Small intestine (tissue), 7 donors: ENCODE measurements around the gene LRRC14B. TPM values are rescaled to one million over a fixed set of nuclear protein-coding genes. Genes with fewer than 3 reads are reported as not detected.
"Not testable (repeated sequence)": the region's sequence is repeated elsewhere in the genome, so short reads cannot be mapped to it uniquely, and the experiment has no call there.

Source experiments
- DNase-seq, 2 donors: peaks; one replicate each; pipeline versions ENCODE4 v3.0.0 to v3.0.0-alpha.2; 2013
- FAIRE-seq: peaks from 2 replicates; lab custom pipeline; 2012; peaks lifted over from hg19 to GRCh38; lab: Jason Lieb, UNC
- H3K27ac ChIP-seq, 3 donors: one replicate each; pipeline ENCODE4 v1.5.1; 2013; ENCODE audit warnings: low read length in 2 of 3, mild to moderate bottlenecking in 2 of 3, control low read depth in 1 of 3, inconsistent platforms in 1 of 3, low read depth in 1 of 3, moderate library complexity in 1 of 3
- H3K27me3 ChIP-seq, 3 donors: one replicate each; pipeline ENCODE4 v1.6.1; 2013; ENCODE audit warnings: low read length in 3 of 3, inconsistent platforms in 1 of 3; ENCODE audit not compliant: control insufficient read depth in 3 of 3, insufficient read depth in 3 of 3
- H3K36me3 ChIP-seq, 3 donors: one replicate each; pipeline ENCODE4 v1.6.1; 2013; ENCODE audit warnings: low read length in 3 of 3, inconsistent platforms in 1 of 3, low read depth in 1 of 3, mild to moderate bottlenecking in 1 of 3, moderate library complexity in 1 of 3; ENCODE audit not compliant: control insufficient read depth in 3 of 3, insufficient read depth in 2 of 3
- H3K4me1 ChIP-seq, 3 donors: one replicate each; pipeline ENCODE4 v1.6.1; 2013; ENCODE audit warnings: low read length in 2 of 3, inconsistent platforms in 1 of 3, low read depth in 1 of 3, mild to moderate bottlenecking in 1 of 3, moderate library complexity in 1 of 3; ENCODE audit not compliant: control insufficient read depth in 3 of 3, insufficient read depth in 2 of 3
- H3K4me3 ChIP-seq, 3 donors: one replicate each; pipeline ENCODE4 v1.5.1; 2013; ENCODE audit warnings: low read length in 3 of 3, control low read depth in 1 of 3, inconsistent platforms in 1 of 3, low read depth in 1 of 3, mild to moderate bottlenecking in 1 of 3, moderate library complexity in 1 of 3
- H3K9me3 ChIP-seq, 2 donors: one replicate each; pipeline ENCODE4 v1.6.1; 2013; ENCODE audit warnings: low read depth in 1 of 2, low read length in 1 of 2; ENCODE audit not compliant: control insufficient read depth in 2 of 2, insufficient read depth in 1 of 2
- WGBS, 3 donors: extraction: QIAGEN DNeasy Blood & Tissue Kit; methylation state at CpG; one replicate each; pipeline ENCODE4 v1.1.7; 2013; 5-methylcytosine and 5-hydroxymethylcytosine counted together
- polyA plus RNA-seq, 4 donors: library from polyadenylated mRNA; stranded (reverse) in 3 of 4; unstranded in 1 of 4; fragments of 200-250 nt in 3 of 4; fragments of 120-200 nt in 1 of 4; gene quantifications; one replicate each; pipeline versions ENCODE4 v1.2.1 to v1.2.3, GENCODE V29; 2013
- donor health status: healthy with polysubstance abuse.
- donor health status: control.
- donor health status: control.
- donor health status: Bipolar disorder and iron deficiency.
- donor health status: healthy.

The LRRC14B gene
- polyA plus RNA-seq, 4 donors, result 0.04 to 0.12 TPM; not detected in 2

DNA sequence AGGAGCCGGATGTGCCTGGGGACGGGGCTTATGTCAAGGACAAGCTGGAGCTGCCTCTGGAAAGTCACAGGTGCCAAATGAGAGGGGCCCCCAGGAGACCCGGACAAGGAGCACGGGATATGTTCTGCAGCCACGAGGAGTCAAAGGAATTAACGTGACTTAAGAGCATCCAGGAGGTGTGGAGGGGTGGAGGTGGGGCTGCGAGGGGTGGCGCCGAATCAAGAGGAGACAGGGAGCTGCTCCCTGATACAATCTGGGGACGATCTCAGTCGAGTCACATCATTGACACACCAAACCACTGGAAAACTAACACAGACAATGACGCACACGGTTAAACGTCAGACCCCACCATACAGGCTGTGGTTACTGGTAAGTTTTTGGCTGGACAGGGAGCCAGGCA, 16.3 kb downstream of the LRRC14B start:
- FAIRE-seq (no peak), DNase-seq (no peak)
- H3K4me3 ChIP-seq, result no peak overlapping the region
- no peak overlapping the region for H3K27ac ChIP-seq
- WGBS, 3 donors, result 72 to 90% (median 87%) methylated on average over 14 of the region's 14 CpGs
- H3K9me3 ChIP-seq, result no peaks in the 10 kb centered on the region
- no peaks in the 10 kb centered on the region for H3K4me1 ChIP-seq
- H3K36me3 ChIP-seq, result peaks cover 4 to 36% (median 4%) of the 10 kb centered on the region in 3 donors
- H3K27me3 ChIP-seq, result no peaks in the 10 kb centered on the region

DNA sequence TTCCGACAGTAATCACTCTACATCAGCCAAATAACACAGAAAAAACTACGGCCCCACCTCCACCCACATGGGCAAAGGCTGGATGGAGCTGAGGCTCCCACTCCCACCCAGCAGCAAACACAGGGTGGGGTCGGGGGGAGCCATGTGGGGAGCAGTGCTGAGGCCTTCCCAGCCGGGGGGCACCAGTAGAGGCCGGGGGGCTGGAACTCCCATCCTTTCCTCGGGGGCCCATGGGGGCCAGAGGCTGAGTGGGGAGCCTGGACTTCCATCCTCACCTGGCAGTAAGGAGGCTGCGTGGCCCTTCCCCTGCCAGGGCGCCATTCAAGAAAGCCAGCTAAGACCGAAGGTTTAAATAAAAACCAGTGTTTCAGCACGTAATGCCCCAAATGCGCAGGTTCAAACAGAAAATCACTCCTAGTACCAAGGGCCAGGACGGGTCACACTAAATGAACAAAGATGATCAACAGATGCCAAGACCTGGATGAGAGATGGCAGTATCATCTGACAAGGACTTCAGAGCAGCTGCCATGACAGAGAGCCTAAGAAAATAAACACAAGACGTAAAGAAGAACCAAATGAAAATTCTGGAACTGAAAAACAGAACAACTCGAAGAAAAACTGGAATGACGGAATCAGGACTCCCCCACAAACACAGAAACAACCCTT, 17.3 kb downstream of the LRRC14B start:
- Histone ChIP-seq H3K36me3 (peaks cover under 1 to 30% (median 3%) of the 10 kb centered on the region in 3 donors), H3K4me3 (no peak overlapping the region), H3K27me3 (no peaks in the 10 kb centered on the region), H3K9me3 (no peaks in the 10 kb centered on the region), H3K4me1 (no peaks in the 10 kb centered on the region), H3K27ac (no peak overlapping the region)
- 90 to 95% (median 90%) methylated on average over 15 of the region's 15 CpGs for WGBS, 3 donors
- DNase-seq, result no peak
- no peak for FAIRE-seq

DNA sequence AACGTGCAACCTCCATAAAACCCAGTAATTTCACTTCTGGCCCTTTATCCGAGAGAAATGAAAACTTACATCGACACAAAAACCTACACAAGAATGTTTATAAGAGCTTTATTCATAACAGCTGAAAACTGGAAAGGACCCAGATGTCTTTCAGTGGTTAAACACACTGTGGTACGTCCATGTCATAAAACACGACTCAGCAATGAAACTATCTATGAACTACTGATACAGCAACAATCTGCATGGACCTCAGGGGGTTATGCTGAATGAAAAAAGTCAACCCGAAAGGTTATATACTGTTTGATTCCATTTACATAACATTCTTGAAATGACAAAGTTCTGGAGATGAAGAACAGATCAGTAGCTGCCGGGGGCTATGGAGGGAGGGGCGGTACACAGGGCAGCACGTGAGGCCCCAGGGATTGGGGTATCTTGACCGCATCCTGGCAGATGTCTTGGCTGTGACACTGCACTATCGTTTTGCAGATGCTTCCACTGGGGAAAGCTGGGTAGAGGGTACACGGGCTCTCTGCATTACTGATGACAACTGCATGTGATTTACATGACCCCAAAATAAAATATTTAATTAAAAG, 22.6 kb downstream of the LRRC14B start:
- no peaks in the 10 kb centered on the region for H3K9me3 ChIP-seq
- H3K27me3 ChIP-seq, result no peaks in the 10 kb centered on the region
- H3K36me3 ChIP-seq, result peaks cover 0 to 2% (median 0%) of the 10 kb centered on the region in 3 donors
- 88 to 92% (median 90%) methylated on average over 12 of the region's 12 CpGs for WGBS, 3 donors
- no peak overlapping the region for H3K27ac ChIP-seq
- FAIRE-seq (no peak), DNase-seq (no peak)
- no peaks in the 10 kb centered on the region for H3K4me1 ChIP-seq
- H3K4me3 ChIP-seq, result no peak overlapping the region

DNA sequence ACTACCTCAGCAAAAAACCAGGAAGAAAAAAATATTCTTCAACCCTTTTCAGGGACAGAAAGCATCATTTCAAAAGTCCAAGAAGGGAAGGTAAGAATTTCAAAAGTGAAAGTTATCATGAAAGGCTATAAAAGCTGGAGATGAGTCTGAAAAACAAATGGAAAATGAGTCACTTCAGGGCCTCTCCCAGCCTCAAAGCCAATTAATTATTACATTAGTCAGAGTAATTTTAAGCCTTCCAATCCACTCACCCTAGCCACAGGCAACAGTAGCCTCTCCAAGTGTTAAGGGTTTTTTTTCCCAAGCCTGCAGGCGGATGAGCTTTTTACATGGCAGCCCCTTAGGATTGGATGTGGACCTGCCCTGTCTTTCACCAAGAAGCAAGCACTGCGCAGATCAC, 24.0 kb downstream of the LRRC14B start:
- FAIRE-seq, H3K4me1 ChIP-seq, H3K27ac ChIP-seq, H3K36me3 ChIP-seq, H3K9me3 ChIP-seq, H3K4me3 ChIP-seq, H3K27me3 ChIP-seq: not testable (repeated sequence)
- peak in 1 of 2 donors; percentile 26 for DNase-seq
- 77 to 100% (median 92%) methylated on average over 1 to 2 of the region's 2 CpGs for WGBS, 3 donors

- DNase-seq, H3K27me3 ChIP-seq, FAIRE-seq, H3K4me3 ChIP-seq, H3K27ac ChIP-seq, H3K9me3 ChIP-seq, H3K36me3 ChIP-seq, H3K4me1 ChIP-seq: not testable (repeated sequence)
- 84 to 93% (median 85%) methylated on average over 9 of the region's 10 CpGs for WGBS, 3 donors
Observed at GRCh38 chr5:216076-216475, 24.8 kb downstream of the LRRC14B start.

- not testable (repeated sequence) for H3K4me1 ChIP-seq, H3K36me3 ChIP-seq, H3K27me3 ChIP-seq, H3K9me3 ChIP-seq, FAIRE-seq
- WGBS, 3 donors, result 1% methylated on average over 47 to 75 of the region's 75 CpGs
- H3K4me3 ChIP-seq, result peak within 1 kb of the TSS; percentile 98 to 99 (median 98)
- peak; percentile 95 to 98 for DNase-seq
- H3K27ac ChIP-seq, result peak within 1 kb of the TSS; percentile 82 to 97 (median 94)
Observed at GRCh38 chr5:217494-218456, 26.5 kb downstream of the LRRC14B start, which contains the start of the genes CCDC127 and SDHA. Gene CCDC127 (minus strand): TSS chr5:218153. CDS start chr5:216849, 1,304 bp downstream. Gene SDHA (plus strand): TSS chr5:218320. CDS start chr5:218356, 36 bp downstream.

DNA sequence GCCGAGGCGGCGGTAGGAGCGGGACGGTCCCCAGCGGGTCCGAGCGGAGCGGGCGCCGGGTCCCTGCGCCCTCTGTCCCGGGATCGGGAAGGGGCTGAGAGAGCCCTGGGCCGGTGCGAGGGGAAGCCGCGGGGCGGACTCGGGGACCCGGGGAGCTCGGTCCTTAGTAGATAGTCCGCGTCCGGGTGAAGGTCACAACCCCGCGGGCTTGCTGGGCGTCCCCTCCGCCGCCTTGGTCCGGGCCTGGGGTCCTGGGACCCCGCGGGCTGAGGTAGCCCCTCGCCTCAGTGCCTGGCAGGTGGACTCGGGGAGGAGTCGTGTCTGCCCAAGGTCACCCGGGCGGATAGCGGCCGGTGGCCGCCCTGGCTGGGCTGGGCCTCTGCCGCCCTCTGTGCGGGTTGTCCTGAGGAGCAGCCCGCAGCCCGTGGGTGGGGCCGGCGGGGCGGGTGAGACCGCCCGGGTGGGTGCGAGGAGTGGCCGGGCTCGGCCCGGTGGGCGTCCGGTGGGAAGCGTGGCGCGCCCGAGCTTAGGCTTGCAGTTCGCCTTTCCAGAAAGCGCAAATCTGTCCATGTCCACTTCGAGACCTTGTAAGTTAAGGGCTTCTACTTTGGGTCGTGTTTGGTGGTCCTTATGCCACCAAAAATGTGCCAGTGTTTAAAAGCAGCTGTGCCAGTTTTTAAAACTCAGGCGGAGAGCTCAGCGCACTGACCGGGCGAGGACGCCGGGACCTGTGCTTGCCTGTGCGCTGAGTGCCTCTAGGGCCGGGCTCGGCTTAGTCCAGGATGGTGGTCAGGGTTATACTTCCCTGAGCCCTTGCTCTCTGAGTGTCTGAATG, 27.4 kb downstream of the LRRC14B start:
- Histone ChIP-seq H3K27ac (peak overlapping the region; percentile 77 to 97 (median 94)), H3K9me3 (no peaks in the 10 kb centered on the region), H3K4me1 (no peaks in the 10 kb centered on the region), H3K4me3 (peak overlapping the region; percentile 92 to 99 (median 98)), H3K36me3 (no peaks in the 10 kb centered on the region), H3K27me3 (no peaks in the 10 kb centered on the region)
- FAIRE-seq, result no peak
- DNase-seq, result peak; percentile 51 to 58
- WGBS, 3 donors, result 0 to 1% (median 0%) methylated on average over 50 to 73 of the region's 73 CpGs
